Measurements from ENCODE around the gene LRRC10B. TPM values are rescaled to one million over a fixed set of nuclear protein-coding genes. Genes with fewer than 3 reads are reported as not detected.
A peak's percentile ranks its signal among the peaks of the same experiment; 100 is the strongest.

LRRC10B gene
- total RNA-seq, 1 experiment from 2014 or later: not detected

GRCh38 chr11:61499816-61500491 lies 8.6 kb upstream of the LRRC10B start:
- in situ Hi-C loops (cut with HindIII; ENCODE audit: low pct_unique_long_range_greater_than_20kb, low sequenced_read_pairs): no loop called here
- no peak for DNase-seq (ENCODE audit: low read depth, low spot score)

- in situ Hi-C loops (cut with HindIII; ENCODE audit: low pct_unique_long_range_greater_than_20kb, low sequenced_read_pairs): no loop called here
These were observed 6.0 kb upstream of the LRRC10B start for GRCh38 chr11:61502522-61502921.

GRCh38 chr11:61503135-61503770 lies 5.3 kb upstream of the LRRC10B start:
- no peak for DNase-seq (ENCODE audit: low read depth, low spot score)
- in situ Hi-C loops (cut with HindIII; ENCODE audit: low pct_unique_long_range_greater_than_20kb, low sequenced_read_pairs): no loop called here

More at GRCh38 chr11:61502522-61502921, 6.0 kb upstream of the LRRC10B start:
- DNase-seq (ENCODE audit: low read depth, low spot score): no peak

GRCh38 chr11:61505106-61505505 lies 3.4 kb upstream of the LRRC10B start:
- in situ Hi-C loops (cut with HindIII; ENCODE audit: low pct_unique_long_range_greater_than_20kb, low sequenced_read_pairs): no loop called here
- no peak for DNase-seq (ENCODE audit: low read depth, low spot score)

GRCh38 chr11:61505640-61506155 lies 2.9 kb upstream of the LRRC10B start:
- no peak for DNase-seq (ENCODE audit: low read depth, low spot score)
- in situ Hi-C loops (cut with HindIII; ENCODE audit: low pct_unique_long_range_greater_than_20kb, low sequenced_read_pairs): no loop called here

GRCh38 chr11:61507012-61507768 lies 1.4 kb upstream of the LRRC10B start:
- in situ Hi-C loops (cut with HindIII; ENCODE audit: low pct_unique_long_range_greater_than_20kb, low sequenced_read_pairs): no loop called here
- DNase-seq (ENCODE audit: low read depth, low spot score): peak; percentile 21

GRCh38 chr11:61509043-61510029 lies 787 bp downstream of the LRRC10B start:
- DNase-seq (ENCODE audit: low read depth, low spot score): no peak
- in situ Hi-C loops (cut with HindIII; ENCODE audit: low pct_unique_long_range_greater_than_20kb, low sequenced_read_pairs): no loop called here

- DNase-seq (ENCODE audit: low read depth, low spot score): no peak
- in situ Hi-C loops (cut with HindIII; ENCODE audit: low pct_unique_long_range_greater_than_20kb, low sequenced_read_pairs): no loop called here
These were observed 1.8 kb downstream of the LRRC10B start for GRCh38 chr11:61510166-61510919.

GRCh38 chr11:61510974-61511373 lies 2.4 kb downstream of the LRRC10B start:
- no peak for DNase-seq (ENCODE audit: low read depth, low spot score)
- in situ Hi-C loops (cut with HindIII; ENCODE audit: low pct_unique_long_range_greater_than_20kb, low sequenced_read_pairs): no loop called here

- in situ Hi-C loops (cut with HindIII; ENCODE audit: low pct_unique_long_range_greater_than_20kb, low sequenced_read_pairs): no loop called here
These were observed 2.8 kb downstream of the LRRC10B start for GRCh38 chr11:61511383-61511782.

GRCh38 chr11:61512435-61512834 lies 3.9 kb downstream of the LRRC10B start:
- no peak for DNase-seq (ENCODE audit: low read depth, low spot score)
- in situ Hi-C loops (cut with HindIII; ENCODE audit: low pct_unique_long_range_greater_than_20kb, low sequenced_read_pairs): no loop called here

More at GRCh38 chr11:61511383-61511782, 2.8 kb downstream of the LRRC10B start:
- DNase-seq (ENCODE audit: low read depth, low spot score): no peak

GRCh38 chr11:61513143-61513765 lies 4.7 kb downstream of the LRRC10B start:
- in situ Hi-C loops (cut with HindIII; ENCODE audit: low pct_unique_long_range_greater_than_20kb, low sequenced_read_pairs): no loop called here
- DNase-seq (ENCODE audit: low read depth, low spot score): no peak

- in situ Hi-C loops (cut with HindIII; ENCODE audit: low pct_unique_long_range_greater_than_20kb, low sequenced_read_pairs): no loop called here
- peak; percentile 37 for DNase-seq (ENCODE audit: low read depth, low spot score)
These were observed 5.7 kb downstream of the LRRC10B start for GRCh38 chr11:61514050-61514917.

GRCh38 chr11:61515686-61516085 lies 7.1 kb downstream of the LRRC10B start:
- in situ Hi-C loops (cut with HindIII; ENCODE audit: low pct_unique_long_range_greater_than_20kb, low sequenced_read_pairs): no loop called here
- no peak for DNase-seq (ENCODE audit: low read depth, low spot score)

- DNase-seq (ENCODE audit: low read depth, low spot score): no peak
- in situ Hi-C loops (cut with HindIII; ENCODE audit: low pct_unique_long_range_greater_than_20kb, low sequenced_read_pairs): no loop called here
These were observed 7.6 kb downstream of the LRRC10B start for GRCh38 chr11:61516191-61516590.

Measured in SK-MEL-5 (cell line).